Right lung (tissue), 5 donors: ENCODE measurements around the gene CATSPERZ. TPM values are rescaled to one million over a fixed set of nuclear protein-coding genes. Genes with fewer than 3 reads are reported as not detected.
A peak's percentile ranks its signal among the peaks of the same experiment; 100 is the strongest.

Source experiments
- DNase-seq, 2 donors: peaks; one replicate each; pipeline ENCODE4 v3.0.0-alpha.2; 2013
- polyA plus RNA-seq, 5 donors: library from polyadenylated mRNA; unstranded; fragments of 120-200 nt; gene quantifications; one replicate each; pipeline versions ENCODE4 v1.2.1 to v1.2.3, GENCODE V29; 2013; ENCODE audit warnings: inconsistent platforms in 1 of 5, low replicate concordance in 1 of 5; ENCODE audit not compliant: insufficient read length in 5 of 5, insufficient read depth in 1 of 5

The CATSPERZ gene
- polyA plus RNA-seq, 5 donors: 0.15 to 0.33 (median 0.28) TPM; not detected in 2

DNA sequence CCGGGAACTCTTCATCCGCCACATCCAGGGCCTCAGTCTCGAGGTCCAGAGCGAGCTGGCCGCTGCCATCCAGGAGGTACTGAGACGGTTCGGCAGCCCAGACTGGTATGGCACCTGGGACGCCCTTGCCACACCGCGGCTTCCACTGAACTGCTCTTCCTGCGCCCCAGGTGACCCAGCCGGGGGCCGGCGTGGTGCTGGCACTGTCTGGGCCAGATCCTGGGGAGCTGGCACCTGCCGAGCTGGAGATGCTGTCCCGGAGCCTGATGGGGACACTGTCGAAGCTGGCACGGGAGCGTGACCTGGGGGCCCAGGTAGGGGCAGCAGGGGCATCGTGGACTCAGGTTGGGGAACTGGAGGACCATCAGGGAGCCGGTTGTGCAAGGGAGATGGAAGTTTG, 41.3 kb downstream of the CATSPERZ start:
- DNase-seq: no peak

DNA sequence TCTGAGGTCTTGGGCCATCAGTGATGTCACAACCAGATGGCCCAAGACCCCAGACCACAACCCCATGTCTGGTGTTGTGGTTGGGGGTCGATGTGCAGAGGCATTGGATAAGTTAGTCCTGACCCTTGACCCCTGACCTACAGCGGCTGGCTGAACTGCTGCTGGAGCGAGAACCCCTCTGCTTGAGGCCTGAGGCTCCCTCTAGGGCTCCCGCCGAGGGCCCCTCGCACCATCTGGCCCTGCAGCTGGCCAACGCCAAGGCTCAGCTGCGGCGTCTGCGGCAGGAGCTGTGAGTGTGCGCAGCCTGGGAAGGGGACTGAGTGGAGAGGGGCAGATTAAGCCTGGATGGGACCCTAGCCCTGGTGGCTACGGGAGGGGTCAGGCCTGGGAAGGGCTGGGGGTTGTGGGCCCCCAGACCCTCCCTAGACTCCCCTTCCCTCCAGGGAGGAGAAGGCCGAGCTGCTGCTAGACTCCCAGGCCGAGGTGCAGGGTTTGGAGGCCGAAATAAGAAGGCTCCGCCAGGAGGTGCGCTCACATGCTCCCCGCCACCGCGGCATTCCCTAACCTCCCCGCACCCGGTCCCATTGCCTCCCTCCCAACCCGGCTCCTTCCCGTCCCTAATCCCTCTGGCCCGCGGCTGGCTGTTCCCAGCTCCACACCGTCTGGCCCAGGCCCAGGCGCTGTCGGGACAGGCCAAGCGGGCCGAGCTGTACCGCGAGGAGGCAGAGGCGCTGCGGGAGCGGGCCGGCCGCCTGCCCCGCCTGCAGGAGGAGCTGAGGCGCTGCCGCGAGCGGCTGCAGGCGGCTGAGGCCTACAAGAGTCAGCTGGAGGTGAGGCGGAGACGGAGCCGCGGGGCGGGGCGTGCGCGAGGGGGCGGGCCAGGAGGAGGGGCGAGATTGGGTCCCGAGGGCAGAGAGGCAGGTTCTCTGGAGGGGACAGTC, 42.0 kb downstream of the CATSPERZ start:
- DNase-seq: peak; percentile 61 to 68

GRCh38 chr11:64342869-64343745, 42.9 kb downstream of the CATSPERZ start:
- DNase-seq: no peak

DNA sequence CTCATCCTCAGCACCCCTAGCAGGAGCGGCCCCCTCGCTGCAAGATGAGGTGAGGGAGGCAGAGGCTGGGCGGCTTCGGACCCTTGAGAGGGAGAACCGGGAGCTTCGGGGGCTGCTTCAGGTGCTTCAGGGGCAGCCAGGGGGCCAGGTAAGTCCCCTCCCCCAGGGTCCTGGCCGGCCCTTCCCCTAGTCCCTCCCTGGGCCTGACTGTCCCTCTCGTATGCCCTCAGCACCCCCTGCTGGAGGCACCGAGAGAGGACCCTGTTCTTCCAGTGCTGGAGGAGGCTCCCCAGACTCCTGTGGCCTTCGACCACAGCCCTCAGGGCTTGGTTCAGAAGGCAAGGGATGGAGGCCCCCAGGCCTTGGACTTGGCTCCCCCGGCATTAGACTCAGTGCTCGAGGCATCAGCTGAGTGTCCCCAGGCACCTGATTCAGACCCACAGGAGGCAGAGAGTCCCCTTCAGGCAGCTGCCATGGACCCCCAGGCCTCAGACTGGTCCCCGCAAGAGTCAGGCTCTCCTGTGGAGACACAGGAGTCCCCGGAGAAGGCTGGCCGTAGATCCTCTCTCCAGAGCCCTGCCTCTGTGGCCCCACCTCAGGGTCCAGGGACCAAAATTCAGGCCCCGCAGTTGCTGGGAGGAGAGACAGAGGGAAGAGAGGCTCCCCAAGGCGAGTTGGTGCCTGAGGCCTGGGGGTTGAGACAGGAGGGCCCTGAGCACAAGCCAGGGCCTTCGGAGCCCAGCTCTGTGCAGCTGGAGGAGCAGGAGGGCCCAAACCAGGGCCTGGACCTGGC, 43.8 kb downstream of the CATSPERZ start:
- no peak for DNase-seq

GRCh38 chr11:64344787-64345186, 44.6 kb downstream of the CATSPERZ start:
- DNase-seq: no peak

- no peak for DNase-seq
Measured at GRCh38 chr11:64347193-64347867, 47.2 kb downstream of the CATSPERZ start.

DNA sequence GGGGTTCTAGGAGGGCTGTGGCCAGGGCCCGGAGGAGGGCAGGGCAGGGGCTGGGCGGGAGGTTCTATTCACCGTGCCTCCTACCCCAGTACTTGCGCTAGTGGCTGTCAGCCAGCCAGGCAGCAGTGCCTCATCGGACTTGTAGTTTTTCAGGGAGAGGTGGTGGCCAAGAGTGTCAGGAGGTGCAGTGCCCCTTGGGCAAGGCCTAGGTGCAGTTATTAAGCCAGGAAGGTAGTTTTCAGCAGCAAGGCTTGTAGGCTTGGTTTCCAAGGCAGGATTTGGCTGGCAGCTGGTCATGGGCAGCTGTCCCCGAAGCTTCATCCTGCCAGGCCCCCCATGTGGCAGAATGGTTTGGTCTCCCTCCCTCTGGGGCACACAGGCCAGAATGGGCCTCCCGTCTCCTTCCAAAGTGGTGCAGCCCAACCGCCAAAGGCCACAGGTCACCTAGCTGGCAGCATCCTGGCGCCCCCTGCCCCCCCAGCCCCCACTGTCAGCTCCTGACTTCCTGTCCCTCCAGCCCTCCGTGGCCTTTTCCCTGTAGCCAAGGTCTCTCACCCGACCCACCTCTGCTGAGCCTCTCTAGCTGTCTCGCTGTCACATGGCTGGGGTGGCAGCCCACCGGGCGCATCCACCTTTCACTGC, 48.3 kb downstream of the CATSPERZ start:
- no peak for DNase-seq

GRCh38 chr11:64349025-64349387, 48.8 kb downstream of the CATSPERZ start:
- DNase-seq: no peak

- no peak for DNase-seq
Measured at GRCh38 chr11:64349404-64349803, 49.2 kb downstream of the CATSPERZ start.

DNA sequence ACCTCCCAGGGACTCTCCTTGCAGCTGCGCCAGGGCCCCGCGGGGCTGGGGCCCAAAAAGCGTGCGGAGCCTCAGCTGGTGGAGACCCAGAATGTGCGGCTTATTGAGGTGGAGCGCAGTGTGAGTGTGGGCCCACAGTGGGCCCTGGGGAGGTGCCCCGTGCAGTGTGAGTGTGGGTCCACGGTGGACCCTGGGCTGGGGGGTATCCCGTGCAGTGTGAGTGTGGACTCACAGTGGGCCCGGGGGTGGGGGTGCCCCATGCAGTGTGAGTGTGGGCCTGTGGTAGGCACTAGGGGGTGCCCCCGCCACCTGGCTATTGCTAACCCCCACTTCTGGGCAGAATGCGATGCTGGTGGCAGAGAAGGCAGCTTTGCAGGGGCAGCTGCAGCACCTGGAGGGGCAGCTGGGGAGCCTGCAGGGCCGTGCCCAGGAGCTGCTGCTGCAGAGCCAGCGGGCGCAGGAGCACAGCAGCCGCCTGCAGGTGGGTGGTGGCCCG, 51.0 kb downstream of the CATSPERZ start:
- no peak for DNase-seq

DNA sequence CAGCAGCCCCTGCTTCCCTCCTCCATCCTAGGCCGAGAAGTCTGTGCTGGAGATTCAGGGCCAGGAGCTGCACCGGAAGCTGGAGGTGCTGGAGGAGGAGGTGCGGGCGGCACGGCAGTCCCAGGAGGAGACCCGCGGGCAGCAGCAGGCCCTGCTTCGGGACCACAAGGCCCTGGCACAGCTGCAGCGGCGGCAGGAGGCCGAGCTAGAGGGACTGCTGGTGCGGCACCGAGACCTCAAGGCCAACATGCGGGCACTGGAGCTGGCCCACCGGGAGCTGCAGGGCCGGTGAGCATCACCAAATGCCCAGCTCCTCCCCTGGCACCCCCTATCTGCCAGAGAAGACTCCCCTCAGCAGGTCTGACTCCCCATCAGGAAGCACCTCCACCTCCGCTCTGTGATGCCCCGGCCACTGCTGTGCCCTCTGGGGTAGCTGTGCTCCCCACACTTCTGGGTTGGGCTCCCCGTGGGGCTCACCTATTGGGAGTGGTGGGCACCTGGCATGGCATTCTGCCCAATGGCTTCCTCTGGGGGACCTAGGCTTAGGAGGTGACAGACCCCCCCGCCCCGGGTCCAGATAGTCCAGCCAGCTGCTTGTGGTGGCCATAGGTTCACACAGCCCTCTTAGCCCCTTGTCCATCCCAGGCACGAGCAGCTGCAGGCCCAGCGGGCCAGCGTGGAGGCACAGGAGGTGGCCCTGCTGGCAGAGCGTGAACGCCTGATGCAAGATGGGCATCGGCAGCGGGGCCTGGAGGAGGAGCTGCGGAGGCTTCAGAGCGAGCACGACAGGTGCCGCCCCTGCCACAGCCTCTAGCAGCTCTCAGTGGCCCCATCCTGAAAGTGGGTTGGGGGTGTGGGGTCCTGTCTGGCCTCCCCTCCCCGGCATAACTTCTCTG, 52.2 kb downstream of the CATSPERZ start:
- no peak for DNase-seq

GRCh38 chr11:64352995-64353714, 53.0 kb downstream of the CATSPERZ start:
- DNase-seq: no peak

GRCh38 chr11:64353715-64354506, 53.8 kb downstream of the CATSPERZ start:
- DNase-seq: no peak
